Measurements from ENCODE around the gene CDK14.
"Not testable (repeated sequence)": the region's sequence is repeated elsewhere in the genome, so short reads cannot be mapped to it uniquely, and the experiment has no call there.

CDK14 gene

DNA sequence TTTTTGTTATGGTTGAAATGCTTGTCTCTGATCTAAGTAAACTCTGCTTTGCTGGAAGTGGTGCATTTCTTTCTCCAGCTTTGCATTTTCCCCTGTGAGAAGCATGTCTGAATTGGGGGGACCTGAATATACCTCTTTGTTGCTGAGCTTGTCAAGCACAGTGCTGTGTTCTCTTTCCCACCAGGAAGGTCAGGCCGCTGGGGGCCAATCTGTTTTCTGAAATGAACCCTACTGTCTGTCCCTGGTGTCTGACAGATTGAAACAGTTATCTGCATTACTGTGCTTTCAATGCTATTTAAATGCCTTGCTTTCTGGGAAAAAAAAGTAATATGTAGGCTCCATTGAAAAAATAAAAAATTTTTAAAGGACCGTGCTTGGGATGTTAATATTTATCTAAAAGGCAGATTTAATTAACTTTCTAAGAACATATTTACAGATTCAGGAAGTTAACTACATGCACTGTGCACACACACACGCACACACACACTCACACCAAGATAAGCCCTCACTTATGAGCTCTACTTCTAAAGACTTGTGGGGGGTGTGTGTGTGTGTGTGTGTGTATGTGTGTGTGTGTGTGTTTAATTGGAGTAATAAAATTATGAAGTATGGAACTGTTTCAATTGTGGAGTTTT is 541.1 kb downstream of the CDK14 start:
- DNase-seq, result no peak

- DNase-seq, result no peak
Measured at GRCh38 chr7:91137788-91138368, 541.8 kb downstream of the CDK14 start.

GRCh38 chr7:91140286-91140685 is 544.2 kb downstream of the CDK14 start:
- no peak for DNase-seq

DNA sequence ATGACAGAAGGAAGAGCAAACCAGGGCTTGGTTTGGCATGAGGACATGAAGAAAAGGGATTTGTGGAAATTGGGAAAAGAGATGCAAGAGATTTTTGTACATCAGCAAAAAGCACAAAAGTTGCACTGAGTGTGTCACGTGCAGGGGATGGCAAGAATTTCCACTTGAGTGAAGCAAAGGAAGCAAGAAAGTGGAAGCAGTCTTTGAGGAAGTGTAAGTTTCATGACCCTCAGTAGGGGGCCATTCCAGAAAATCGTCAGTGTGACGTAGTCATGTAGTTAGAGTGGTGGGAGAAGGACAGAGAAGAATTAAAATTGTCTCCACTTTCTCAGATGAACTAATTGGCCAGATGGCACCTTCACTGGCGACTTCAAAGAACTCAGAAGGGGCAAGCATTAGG is 544.9 kb downstream of the CDK14 start:
- DNase-seq, result no peak

GRCh38 chr7:91142743-91143142 is 546.6 kb downstream of the CDK14 start:
- DNase-seq, result no peak

GRCh38 chr7:91149341-91150246 is 553.5 kb downstream of the CDK14 start:
- DNase-seq, result no peak

DNA sequence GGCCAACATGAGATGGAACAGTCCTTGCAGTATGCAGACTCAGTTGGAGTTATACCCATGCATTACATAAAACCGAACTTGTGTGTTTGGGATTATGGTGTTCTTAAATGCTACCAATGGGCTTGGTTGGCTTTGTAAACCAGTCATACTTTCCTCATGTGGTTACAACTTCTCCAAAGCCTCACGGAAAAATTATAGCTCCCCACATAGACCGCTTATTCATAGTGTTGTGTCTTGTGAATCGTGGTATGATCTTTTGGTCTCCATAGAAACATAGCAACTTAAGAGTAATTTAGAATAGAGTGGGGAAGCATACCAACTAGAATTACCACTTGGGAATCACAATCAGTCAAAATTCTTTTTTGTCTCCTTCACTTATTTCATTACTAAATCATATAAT is 555.8 kb downstream of the CDK14 start:
- DNase-seq, result no peak

DNA sequence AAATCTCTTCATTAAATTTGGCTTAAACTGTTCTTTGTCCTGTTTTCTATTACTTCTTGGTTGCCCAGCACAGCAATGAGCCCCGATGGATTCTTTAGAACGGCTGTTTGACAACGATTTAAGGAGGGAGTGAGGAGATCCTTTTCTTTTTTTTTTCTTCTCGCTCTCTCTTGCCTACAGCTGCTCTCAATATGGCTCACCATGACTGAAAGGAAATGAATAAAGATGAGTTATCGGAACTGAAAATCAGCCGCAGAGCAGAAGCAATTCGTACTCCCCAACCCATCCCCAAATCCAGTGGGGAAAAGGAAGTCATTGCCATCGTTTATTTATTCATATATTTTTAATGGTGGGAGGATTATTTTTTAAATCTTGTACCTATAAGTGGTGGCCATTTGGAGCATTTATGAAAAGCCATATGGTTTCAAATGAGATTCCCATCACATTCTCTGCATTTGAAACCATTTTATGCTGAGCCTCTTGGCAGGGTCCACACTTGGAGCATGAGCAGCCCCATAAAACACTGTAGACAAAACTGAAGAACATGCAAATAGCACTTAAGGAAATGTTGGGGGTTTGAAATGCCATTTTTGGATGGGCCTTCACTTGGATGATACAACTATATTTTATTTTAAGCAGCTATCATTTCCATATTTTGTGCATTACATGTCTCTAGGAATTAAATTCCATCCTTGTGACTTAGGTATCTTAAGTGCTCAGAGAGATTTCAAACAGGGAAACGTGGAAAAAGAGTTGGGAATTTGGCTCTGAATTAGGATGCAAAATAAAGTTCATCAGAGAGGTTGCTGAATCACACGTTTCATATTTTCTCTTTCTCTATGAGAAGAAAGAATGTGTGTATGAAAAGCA is 560.4 kb downstream of the CDK14 start:
- DNase-seq, result no peak

DNA sequence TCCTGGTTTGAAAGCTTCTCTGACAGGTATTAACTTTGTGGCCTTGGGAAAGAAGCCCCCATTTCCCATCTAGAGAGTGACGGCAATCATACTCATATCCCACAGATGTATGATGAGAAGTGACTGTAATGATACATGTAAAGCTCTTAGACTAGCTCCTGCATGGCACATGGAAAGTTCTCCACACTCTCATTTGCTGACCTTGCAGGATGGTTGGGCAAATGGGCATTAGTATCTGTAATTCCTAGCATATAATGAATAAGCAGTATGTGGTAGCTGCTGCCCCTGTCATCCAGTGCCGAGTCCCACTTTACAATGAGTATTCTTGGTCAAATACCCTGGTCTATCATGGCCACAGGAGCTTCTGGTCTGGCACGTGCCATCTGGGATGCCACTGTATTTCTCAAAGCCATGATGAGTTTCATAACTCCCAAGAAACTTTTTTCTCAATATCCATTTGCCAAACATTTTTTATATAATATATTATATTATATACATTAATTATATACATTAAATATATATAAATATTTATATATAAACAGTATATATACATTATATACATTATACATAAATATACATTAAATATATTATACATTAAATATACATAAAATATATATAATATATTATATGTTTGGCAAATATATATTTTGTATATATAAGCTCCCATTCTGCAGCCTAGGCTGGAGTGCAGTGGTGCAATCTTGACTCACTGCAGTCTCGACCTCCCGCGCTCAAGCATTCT is 561.6 kb downstream of the CDK14 start:
- no peak for DNase-seq

DNA sequence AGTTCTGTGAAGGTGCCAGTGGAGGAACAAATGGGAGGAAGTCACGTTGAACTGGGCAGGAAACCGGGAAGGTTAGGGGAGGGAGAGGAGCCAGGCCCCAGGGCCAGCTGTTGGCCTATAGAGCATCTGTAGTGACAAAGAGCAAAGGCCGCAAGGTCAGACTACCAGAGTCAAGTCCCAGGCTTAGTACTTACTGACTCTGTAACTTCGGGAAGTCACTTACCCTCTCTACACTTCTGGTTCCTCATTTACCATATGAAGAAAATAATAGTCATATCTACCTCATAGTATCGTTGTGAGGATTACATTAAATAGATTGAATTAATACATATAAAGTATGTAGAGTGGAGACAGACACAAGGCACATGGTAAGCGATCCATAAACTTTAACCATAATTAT is 566.3 kb downstream of the CDK14 start:
- no peak for DNase-seq

GRCh38 chr7:91164506-91164905 is 568.4 kb downstream of the CDK14 start:
- no peak for DNase-seq

- DNase-seq, result no peak
Measured at GRCh38 chr7:91165006-91165845, 569.1 kb downstream of the CDK14 start.

DNA sequence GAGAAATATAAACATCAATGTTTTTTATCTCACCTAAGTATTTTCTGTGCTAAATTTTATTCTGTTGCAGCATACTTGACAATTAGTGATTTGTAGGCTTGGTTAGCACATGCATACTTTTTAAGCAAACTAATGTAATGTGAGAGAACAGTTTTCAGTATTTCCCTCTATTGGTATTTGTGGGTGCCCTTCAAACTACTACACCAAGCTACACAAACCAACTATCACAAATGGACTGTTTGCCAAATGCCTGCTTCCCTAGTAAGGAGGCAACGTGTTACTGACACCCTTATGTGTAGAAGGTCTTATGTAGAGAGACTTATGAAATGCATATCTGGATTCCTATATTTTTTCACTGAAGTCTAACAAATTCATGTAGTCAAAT is 569.7 kb downstream of the CDK14 start:
- DNase-seq, result no peak

DNA sequence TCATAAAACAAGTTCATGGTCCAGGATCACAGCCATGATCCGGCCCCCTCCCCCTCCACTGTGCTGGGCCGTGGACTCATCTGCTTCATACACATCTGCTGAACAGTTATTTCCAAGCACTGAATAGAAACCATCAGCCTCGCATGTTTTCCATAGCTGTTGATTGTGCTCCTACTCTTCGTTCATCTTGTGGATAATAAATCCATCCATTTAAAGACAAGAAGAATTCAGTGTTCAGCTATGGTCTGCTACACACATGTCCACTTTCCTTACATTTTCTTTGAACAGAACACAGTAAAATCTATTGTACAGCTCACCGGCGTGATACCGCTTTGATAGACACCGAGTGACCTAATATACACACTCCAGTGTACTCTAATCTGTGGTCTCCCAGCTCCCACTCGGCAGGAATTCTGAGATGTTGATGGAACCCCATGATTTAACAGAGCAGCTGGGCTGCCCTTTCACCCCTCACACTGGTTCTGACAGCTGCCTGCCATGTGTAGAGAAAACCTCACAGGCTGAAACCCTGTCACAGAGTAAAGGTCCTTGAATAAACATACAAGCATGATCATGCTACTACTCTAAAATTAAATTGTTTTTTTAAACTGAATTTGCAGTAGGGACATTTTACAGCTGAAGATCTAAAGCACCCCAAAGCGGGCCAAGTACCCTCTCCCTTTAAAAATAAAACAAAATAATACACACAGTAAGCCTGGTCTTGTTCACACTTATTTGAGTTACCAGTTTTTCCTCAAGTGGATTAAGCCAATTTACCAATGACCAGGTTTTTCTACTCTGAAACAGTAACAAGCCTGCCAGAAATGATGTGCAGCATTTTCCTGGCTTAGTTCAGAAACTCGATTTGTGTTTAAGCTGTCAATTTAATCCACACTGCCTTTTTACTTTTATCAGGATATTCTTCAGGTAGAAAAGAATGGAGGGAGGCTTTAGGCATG is 573.0 kb downstream of the CDK14 start:
- no peak for DNase-seq

DNA sequence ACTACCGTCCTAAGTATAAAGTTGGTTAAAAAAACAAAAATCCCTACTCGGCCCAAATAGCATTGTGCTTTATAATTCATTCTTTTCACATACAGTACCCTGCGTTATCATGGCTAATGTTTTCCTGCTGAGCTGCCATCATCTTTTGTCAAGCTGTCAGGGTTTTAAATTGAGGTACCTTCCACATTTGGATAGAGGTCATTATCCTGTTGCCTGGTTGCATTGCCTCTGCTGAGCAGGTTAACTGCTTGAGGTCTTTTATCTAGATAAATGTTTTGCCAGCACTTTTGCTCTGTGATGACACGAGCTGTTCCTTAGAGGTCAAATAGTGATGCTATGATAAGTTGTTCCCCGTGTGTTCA is 573.7 kb downstream of the CDK14 start:
- DNase-seq, result no peak

DNA sequence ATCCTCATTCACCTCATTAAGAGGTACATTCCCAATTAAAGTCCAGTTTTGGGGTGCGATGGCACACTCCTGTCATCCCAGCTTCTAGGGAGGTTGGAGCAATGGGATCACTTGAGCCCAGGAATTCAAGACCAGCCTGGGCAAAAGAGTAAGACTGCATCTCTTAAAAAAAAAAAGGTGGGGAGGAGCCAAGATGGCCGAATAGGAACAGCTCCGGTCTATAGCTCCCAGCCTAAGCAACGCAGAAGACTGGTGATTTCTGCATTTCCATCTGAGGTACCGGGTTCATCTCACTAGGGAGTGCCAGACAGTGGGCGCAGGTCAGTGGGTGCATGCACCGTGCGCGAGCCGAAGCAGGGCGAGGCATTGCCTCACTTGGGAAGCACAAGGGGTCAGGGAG is 577.1 kb downstream of the CDK14 start:
- not testable (repeated sequence) for DNase-seq

GRCh38 chr7:91180746-91181145 is 584.6 kb downstream of the CDK14 start:
- DNase-seq, result no peak

- DNase-seq, result no peak
Measured at GRCh38 chr7:91181949-91182348, 585.8 kb downstream of the CDK14 start.

- DNase-seq, result no peak
Measured at GRCh38 chr7:91182819-91183764, 587.0 kb downstream of the CDK14 start.

Data from CD4-positive, alpha-beta T cell treated with Interleukin-21 for 1 hour (primary cell).